IMR-90 (cell line): ENCODE data around the gene SRSF3. TPM values are rescaled to one million over a fixed set of nuclear protein-coding genes. Genes with fewer than 3 reads are reported as not detected.

Experiments
- ATAC-seq: fragments of 200-7000 bp; cut with Tn5 transposase; 2 replicates; pipeline ENCODE4 v1.9.1; 2020; ENCODE audit warnings: low read depth, mild to moderate bottlenecking, moderate library complexity
- BruUV-seq: library from RNA; stranded (reverse); fragments of 400-500 nt; replicated peaks from 2 replicates; lab custom pipeline; 2021; lab: Mats Ljungman, UMichigan
- CTCF ChIA-PET: fragments of 300-600 bp; formaldehyde crosslinking; extraction: SDS; loops from one replicate; lab custom pipeline; 2021; ENCODE audit warnings: antibody characterized with exemption; lab: Yijun Ruan, JAX
- POLR2A ChIA-PET: fragments of 300-600 bp; sonication (Branson Sonifier 250); formaldehyde crosslinking; loops from one replicate; lab custom pipeline; 2022; ENCODE audit warnings: antibody characterized with exemption; ENCODE audit not compliant: unreplicated experiment; lab: Charles Lee
- DNase-seq: peaks from one replicate; pipeline ENCODE4 v3.0.0; 2013
- H2AFZ ChIP-seq: replicated peaks from 2 replicates; pipeline ENCODE3; 2013; ENCODE audit warnings: low read length, mild to moderate bottlenecking; ENCODE audit not compliant: poor library complexity
- H2AK5ac ChIP-seq: 2 replicates; pipeline ENCODE4 v1.6.1; 2013; ENCODE audit warnings: low read depth, low read length, inconsistent platforms
- H2AK9ac ChIP-seq: replicated peaks from 2 replicates; pipeline ENCODE3; 2013; ENCODE audit warnings: mild to moderate bottlenecking, low read depth, low read length, moderate library complexity; ENCODE audit not compliant: poor library complexity
- H2BK120ac ChIP-seq: 2 replicates; pipeline ENCODE4 v1.6.1; 2013; ENCODE audit warnings: low read depth, low read length, inconsistent platforms
- H2BK15ac ChIP-seq: 3 replicates; pipeline ENCODE4 v1.6.1; 2013; ENCODE audit warnings: low read depth, low read length, inconsistent platforms
- H2BK20ac ChIP-seq: 2 replicates; pipeline ENCODE4 v1.6.1; 2013; ENCODE audit warnings: low read depth, mild to moderate bottlenecking, inconsistent platforms, low read length, moderate library complexity
- H2BK5ac ChIP-seq: 2 replicates; pipeline ENCODE4 v1.6.1; 2013; ENCODE audit warnings: mild to moderate bottlenecking, low read depth, low read length, inconsistent platforms; ENCODE audit not compliant: poor library complexity, severe bottlenecking
- H3K14ac ChIP-seq: replicated peaks from 2 replicates; pipeline ENCODE4 v1.6.1; 2013; ENCODE audit warnings: low read depth, low read length, inconsistent platforms
- H3K18ac ChIP-seq: 2 replicates; pipeline ENCODE4 v1.6.1; 2013; ENCODE audit warnings: low read depth, low read length, control low read depth
- H3K23ac ChIP-seq: 2 replicates; pipeline ENCODE4 v1.6.1; 2013; ENCODE audit warnings: low read depth, low read length, inconsistent platforms
- H3K27ac ChIP-seq: 2 replicates; pipeline ENCODE4 v1.5.1; 2013; ENCODE audit warnings: mild to moderate bottlenecking, control low read depth, low read length; ENCODE audit not compliant: insufficient read depth
- H3K27me3 ChIP-seq: 2 replicates; pipeline ENCODE4 v1.6.1; 2013; ENCODE audit warnings: low read length; ENCODE audit not compliant: control insufficient read depth, insufficient read depth
- H3K36me3 ChIP-seq: 2 replicates; pipeline ENCODE4 v1.6.1; 2013; ENCODE audit warnings: low read length, mixed read lengths; ENCODE audit not compliant: control insufficient read depth, insufficient read depth
- H3K4ac ChIP-seq: 2 replicates; pipeline ENCODE4 v1.6.1; 2013; ENCODE audit warnings: low read depth, low read length, inconsistent platforms
- H3K4me1 ChIP-seq: 2 replicates; pipeline ENCODE4 v1.6.1; 2013; ENCODE audit warnings: low read length, mixed read lengths; ENCODE audit not compliant: control insufficient read depth, insufficient read depth
- H3K4me2 ChIP-seq: 2 replicates; pipeline ENCODE4 v1.6.1; 2013; ENCODE audit warnings: low read depth, mild to moderate bottlenecking, control low read depth, low read length, moderate library complexity
- H3K4me3 ChIP-seq: 2 replicates; pipeline ENCODE4 v1.5.1; 2013; ENCODE audit warnings: low read depth, mild to moderate bottlenecking, control low read depth, low read length, moderate library complexity; ENCODE audit not compliant: insufficient read depth
- H3K56ac ChIP-seq: 2 replicates; pipeline ENCODE4 v1.6.1; 2013; ENCODE audit warnings: low read length, inconsistent platforms; ENCODE audit not compliant: insufficient read depth; ENCODE audit errors: extremely low read depth
- H3K79me1 ChIP-seq, 2 experiments: 2 replicates each; pipeline ENCODE4 v1.6.1; 2013; ENCODE audit warnings: low read length in 2 of 2, inconsistent platforms in 1 of 2, low read depth in 1 of 2
- H3K9ac ChIP-seq: 2 replicates; pipeline ENCODE4 v1.6.1; 2013; ENCODE audit warnings: low read depth, low read length, control low read depth
- H3K9me1 ChIP-seq: 2 replicates; pipeline ENCODE4 v1.6.1; 2013; ENCODE audit warnings: low read length, inconsistent platforms; ENCODE audit not compliant: insufficient read depth
- H3K9me3 ChIP-seq: 2 replicates; pipeline ENCODE4 v1.6.1; 2013; ENCODE audit warnings: low read length; ENCODE audit not compliant: control insufficient read depth, insufficient read depth
- H4K20me1 ChIP-seq: 2 replicates; pipeline ENCODE4 v1.6.1; 2013; ENCODE audit warnings: low read length, inconsistent platforms; ENCODE audit not compliant: insufficient read depth
- H4K5ac ChIP-seq: 2 replicates; pipeline ENCODE4 v1.6.1; 2013; ENCODE audit warnings: mild to moderate bottlenecking, low read depth, low read length, control low read depth
- H4K8ac ChIP-seq, 2 experiments: 2 replicates each; pipeline ENCODE4 v1.6.1; 2013; ENCODE audit warnings: low read depth in 2 of 2, low read length in 2 of 2, control low read depth in 1 of 2, inconsistent platforms in 1 of 2
- H4K91ac ChIP-seq: 2 replicates; pipeline ENCODE4 v1.6.1; 2013; ENCODE audit warnings: low read depth, low read length, inconsistent platforms; ENCODE audit not compliant: insufficient read depth
- RAD21 ChIP-seq: IDR thresholded peaks from 2 replicates; pipeline ENCODE4 v1.6.1; 2012; ENCODE audit warnings: low read length, improper control_type of control experiment
- WGBS, 2 experiments: methylation state at CpG; one replicate each; pipeline versions ENCODE4 v1.1.5 to v1.1.7; 2013; ENCODE audit warnings: missing lambda C conversion rate in 2 of 2; ENCODE audit not compliant: insufficient read length in 1 of 2; ENCODE audit errors: extremely low coverage in 2 of 2; 5-methylcytosine and 5-hydroxymethylcytosine counted together
- dilution Hi-C: fragments of 300-500 bp; cut with HindIII; formaldehyde crosslinking; loops from one replicate; pipeline ENCODE4 v1.14.3; 2018; ENCODE audit warnings: low sequenced_read_pairs; ENCODE audit not compliant: unreplicated experiment
- in situ Hi-C: fragments of 300-500 bp; cut with MboI; formaldehyde crosslinking; loops from 3 replicates; pipeline ENCODE4 v1.14.3; 2019; ENCODE audit warnings: low sequenced_read_pairs, inconsistent platforms, mixed read lengths
- intact Hi-C: fragments of 100-400 bp; cut with micrococcal nuclease; formaldehyde crosslinking; loops from 2 replicates; pipeline ENCODE4 v1.10.0; 2022
- polyA plus RNA-seq, 3 experiments: library from polyadenylated mRNA; depleted of rRNA; stranded (reverse); fragments of >200 nt; gene quantifications; 2 replicates each; pipeline ENCODE4 v1.2.3, GENCODE V29; 2012; ENCODE audit warnings: low replicate concordance in 1 of 3
- total RNA-seq: library from RNA; depleted of rRNA; stranded (reverse); fragments of >200 nt; gene quantifications from 2 replicates; pipeline ENCODE4 v1.2.3, GENCODE V29; 2012

Gene SRSF3
- total and polyA plus RNA-seq, 2 of the 4 experiments (the other 2 are of a cell fraction) = 237 to 297 TPM

- H4K8ac ChIP-seq = no peak overlapping the region
- no peak overlapping the region for H3K4ac ChIP-seq
- H4K20me1 ChIP-seq = no peaks in the 10 kb centered on the region
- no peak overlapping the region for H2BK5ac ChIP-seq
- H3K27me3 ChIP-seq = no peaks in the 10 kb centered on the region; the same call in 1 of the 2 replicates
- H2BK120ac ChIP-seq = no peak overlapping the region
- no peak overlapping the region for H3K56ac ChIP-seq
- no peak overlapping the region for H3K4me3 ChIP-seq
- H2AK9ac ChIP-seq = no peak overlapping the region
- DNase-seq (no peak), ATAC-seq (no peak)
- no peaks in the 10 kb centered on the region for H3K36me3 ChIP-seq
- no peak overlapping the region for H3K9ac ChIP-seq
- BruUV-seq = no TSS peak
- H2BK20ac ChIP-seq = no peak overlapping the region
- ChIA-PET CTCF (no interaction called here), POLR2A (interaction anchor here (0.6 kb wide), 1 partner anchor 51 kb away, joined by 4 read pairs; no protein-coding TSS in a partner anchor)
- H2AFZ ChIP-seq = no peak overlapping the region
- no peak overlapping the region for H3K4me2 ChIP-seq
- H4K5ac ChIP-seq = no peak overlapping the region
- dilution Hi-C loops = no loop called here
- H3K9me1 ChIP-seq = no peaks in the 10 kb centered on the region
- no peak overlapping the region for H3K18ac ChIP-seq
- H2BK15ac ChIP-seq = no peak overlapping the region
- no peak overlapping the region for H3K27ac ChIP-seq
- no peak overlapping the region for H2AK5ac ChIP-seq
- H4K91ac ChIP-seq = no peak overlapping the region
- intact Hi-C loops = no loop called here
- no peaks in the 10 kb centered on the region for H3K79me1 ChIP-seq
- H3K23ac ChIP-seq = no peak overlapping the region
- no peak for TF ChIP-seq RAD21
- no peak overlapping the region for H3K14ac ChIP-seq
- WGBS, 2 experiments = no CpG with 5 or more reads among the region's 7 CpGs
- H3K4me1 ChIP-seq = peaks cover 6% of the 10 kb centered on the region
- no peaks in the 10 kb centered on the region for H3K9me3 ChIP-seq
- in situ Hi-C loops = no loop called here
Observed at GRCh38 chr6:36559011-36559793, 35.0 kb upstream of the SRSF3 start.
